ENCODE data around the gene COL5A3.

Gene COL5A3

GRCh38 chr19:10011974-10012373, 1.7 kb upstream of the COL5A3 start:
- DNase-seq (ENCODE audit: low read depth, low spot score) = no peak

GRCh38 chr19:10010939-10011338, 635 bp upstream of the COL5A3 start:
- DNase-seq (ENCODE audit: low read depth, low spot score) = no peak

- DNase-seq (ENCODE audit: low read depth, low spot score) = no peak
Observed at GRCh38 chr19:10009714-10010224, 535 bp downstream of the COL5A3 start.

- DNase-seq (ENCODE audit: low read depth, low spot score) = no peak
Observed at GRCh38 chr19:10008184-10008765, 2.0 kb downstream of the COL5A3 start.

GRCh38 chr19:10007371-10008183, 2.7 kb downstream of the COL5A3 start:
- DNase-seq (ENCODE audit: low read depth, low spot score) = no peak

GRCh38 chr19:10006752-10007323, 3.5 kb downstream of the COL5A3 start:
- no peak for DNase-seq (ENCODE audit: low read depth, low spot score)

GRCh38 chr19:10006335-10006708, 4.0 kb downstream of the COL5A3 start:
- DNase-seq (ENCODE audit: low read depth, low spot score) = no peak

GRCh38 chr19:10005632-10006334, 4.5 kb downstream of the COL5A3 start:
- DNase-seq (ENCODE audit: low read depth, low spot score) = no peak

- DNase-seq (ENCODE audit: low read depth, low spot score) = no peak
Observed at GRCh38 chr19:10004617-10005016, 5.7 kb downstream of the COL5A3 start.

GRCh38 chr19:10003271-10003670, 7.0 kb downstream of the COL5A3 start:
- no peak for DNase-seq (ENCODE audit: low read depth, low spot score)

- DNase-seq (ENCODE audit: low read depth, low spot score) = no peak
Observed at GRCh38 chr19:10001899-10002298, 8.4 kb downstream of the COL5A3 start.

- DNase-seq (ENCODE audit: low read depth, low spot score) = peak; percentile 31
Observed at GRCh38 chr19:10000171-10000826, 10.0 kb downstream of the COL5A3 start.

GRCh38 chr19:9996541-9996940, 13.8 kb downstream of the COL5A3 start:
- no peak for DNase-seq (ENCODE audit: low read depth, low spot score)

GRCh38 chr19:9995999-9996398, 14.3 kb downstream of the COL5A3 start:
- no peak for DNase-seq (ENCODE audit: low read depth, low spot score)

- DNase-seq (ENCODE audit: low read depth, low spot score) = no peak
Observed at GRCh38 chr19:9995084-9995483, 15.2 kb downstream of the COL5A3 start.

- DNase-seq (ENCODE audit: low read depth, low spot score) = no peak
Observed at GRCh38 chr19:9991425-9992191, 18.7 kb downstream of the COL5A3 start.

- no peak for DNase-seq (ENCODE audit: low read depth, low spot score)
Observed at GRCh38 chr19:9989504-9989903, 20.8 kb downstream of the COL5A3 start.

GRCh38 chr19:9986787-9987281, 23.5 kb downstream of the COL5A3 start:
- DNase-seq (ENCODE audit: low read depth, low spot score) = no peak

GRCh38 chr19:9981406-9982260, 28.7 kb downstream of the COL5A3 start:
- no peak for DNase-seq (ENCODE audit: low read depth, low spot score)

GRCh38 chr19:9972103-9972502, 38.2 kb downstream of the COL5A3 start:
- DNase-seq (ENCODE audit: low read depth, low spot score) = no peak

All from activated naive CD8-positive, alpha-beta T cell treated with anti-CD3 and anti-CD28 coated beads, Interleukin-2, amount 50 U/mL, for 16 hours (primary cell).